ENCODE measurements around the gene LRRC47.

LRRC47 gene

GRCh38 chr1:3785456-3786157, 10.7 kb downstream of the LRRC47 start:
- no peak for DNase-seq

- no peak for DNase-seq
Observed at GRCh38 chr1:3785045-3785444, 11.3 kb downstream of the LRRC47 start.

GRCh38 chr1:3783651-3784474, 12.4 kb downstream of the LRRC47 start:
- DNase-seq = no peak

DNA sequence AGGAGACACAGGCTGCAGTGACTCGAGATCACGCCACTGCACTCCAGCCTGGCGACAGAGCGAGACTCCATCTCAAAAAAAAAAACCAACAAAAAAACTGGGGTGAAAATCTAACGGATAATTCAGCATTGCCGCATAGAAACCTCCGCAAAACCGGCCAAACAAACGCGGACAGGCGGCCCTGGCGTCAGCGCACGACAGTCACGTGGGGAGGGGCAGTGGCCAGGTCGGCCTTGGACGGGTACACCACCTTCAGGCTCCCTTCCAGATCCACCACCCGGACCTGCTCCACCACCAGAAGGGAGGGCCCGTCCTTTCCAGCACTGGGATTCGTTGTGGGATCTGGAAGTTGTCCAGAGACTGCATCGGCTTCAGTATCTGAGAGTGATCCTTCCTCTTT, 15.4 kb downstream of the LRRC47 start:
- no peak for DNase-seq

DNA sequence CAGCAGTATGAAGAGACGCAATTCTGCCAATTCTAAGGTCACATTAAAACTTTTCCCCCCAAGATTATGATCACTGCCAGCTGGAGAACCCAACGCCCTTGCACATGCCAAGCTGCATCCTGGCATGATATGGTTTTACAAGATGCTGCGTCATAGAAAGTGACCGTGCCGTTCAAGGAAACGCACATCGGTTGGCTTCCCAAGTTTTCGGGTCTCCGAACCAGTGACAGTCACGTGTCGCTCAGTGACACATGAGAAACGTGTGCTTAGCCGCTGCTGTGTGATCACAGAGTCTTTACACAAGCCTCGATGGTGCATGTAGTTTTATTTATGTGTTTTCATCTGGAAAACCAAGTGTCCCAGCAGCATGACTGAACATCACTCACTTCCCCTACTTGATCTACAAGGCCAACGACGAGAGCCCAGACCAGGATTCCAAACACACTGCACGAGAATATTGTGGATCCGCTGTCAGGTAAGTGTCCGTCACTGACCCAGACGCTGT, 16.3 kb downstream of the LRRC47 start:
- DNase-seq = no peak

GRCh38 chr1:3779265-3779911, 16.9 kb downstream of the LRRC47 start:
- no peak for DNase-seq

GRCh38 chr1:3778590-3779264, 17.6 kb downstream of the LRRC47 start:
- no peak for DNase-seq

DNA sequence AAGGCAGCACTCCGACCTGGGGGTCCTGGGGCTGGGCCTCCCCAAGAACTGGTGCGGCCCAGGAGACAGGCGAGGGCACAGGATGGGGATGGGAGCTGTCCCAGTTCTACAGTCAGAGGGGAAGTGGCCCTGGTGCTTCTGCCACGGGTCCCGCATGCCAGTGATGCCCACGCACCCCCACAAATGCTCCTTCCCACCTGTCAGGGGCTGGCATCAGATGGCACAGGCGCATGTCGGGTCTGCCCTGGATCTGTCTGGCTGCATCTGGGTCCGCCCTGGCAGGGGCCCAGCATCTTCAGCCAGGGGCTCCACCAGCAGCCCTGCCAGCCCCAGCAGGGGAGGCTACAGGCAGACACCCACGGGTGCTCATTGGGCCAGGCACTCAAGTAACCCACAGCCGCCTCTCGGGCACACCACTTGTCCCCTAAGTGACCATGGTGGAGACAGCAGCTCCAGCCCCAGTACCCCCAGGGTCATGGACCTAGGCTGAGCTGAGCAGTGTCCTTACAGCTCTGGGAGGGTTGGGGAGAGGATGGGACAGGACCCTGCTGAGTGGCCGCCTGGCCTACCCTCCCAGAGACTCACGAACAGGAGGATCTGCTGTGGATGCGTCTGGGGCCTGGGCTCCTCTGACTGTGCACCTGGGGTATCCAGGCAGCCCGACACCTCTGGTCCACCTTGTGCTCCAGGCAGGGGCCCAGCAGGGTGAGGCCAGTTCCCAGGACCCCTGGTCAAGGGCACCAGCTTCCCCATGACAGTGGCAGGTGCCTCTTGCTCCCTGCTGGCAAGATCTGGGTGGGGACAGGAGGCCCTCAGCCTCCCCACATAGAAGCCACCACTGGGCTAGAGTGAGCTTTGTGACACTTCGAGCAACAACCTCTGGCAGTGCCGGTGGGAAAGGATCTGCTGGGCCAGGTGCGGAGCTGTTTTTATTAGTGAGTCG, 18.4 kb downstream of the LRRC47 start:
- DNase-seq = no peak

GRCh38 chr1:3777078-3777547, 19.2 kb downstream of the LRRC47 start:
- no peak for DNase-seq

GRCh38 chr1:3776231-3776961, 19.9 kb downstream of the LRRC47 start:
- DNase-seq = no peak

GRCh38 chr1:3775490-3776230, 20.6 kb downstream of the LRRC47 start:
- no peak for DNase-seq

DNA sequence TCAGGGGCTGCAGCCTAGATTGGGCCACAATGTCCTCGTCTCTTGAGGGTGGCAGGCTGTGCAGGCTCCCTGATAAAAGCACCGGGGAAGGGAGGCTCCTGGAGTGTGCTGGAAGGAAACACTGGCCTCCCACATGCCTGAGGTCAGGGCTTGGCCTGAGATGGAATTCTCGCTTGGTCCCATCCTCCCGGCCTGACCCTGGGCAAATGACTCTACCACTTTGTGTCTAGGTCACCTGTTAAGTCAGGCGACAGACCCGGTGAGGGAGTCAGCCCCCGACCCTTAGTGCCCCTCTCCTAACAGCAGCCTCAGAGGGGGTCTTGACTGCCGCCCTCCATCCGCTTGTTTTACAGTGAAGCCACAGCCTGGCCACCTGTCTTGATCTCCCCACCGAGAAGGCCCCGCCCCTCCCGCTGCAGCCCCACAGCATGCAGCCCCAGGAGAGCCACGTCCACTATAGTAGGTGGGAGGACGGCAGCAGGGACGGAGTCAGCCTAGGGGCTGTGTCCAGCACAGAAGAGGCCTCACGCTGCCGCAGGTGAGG, 21.3 kb downstream of the LRRC47 start:
- DNase-seq = no peak

DNA sequence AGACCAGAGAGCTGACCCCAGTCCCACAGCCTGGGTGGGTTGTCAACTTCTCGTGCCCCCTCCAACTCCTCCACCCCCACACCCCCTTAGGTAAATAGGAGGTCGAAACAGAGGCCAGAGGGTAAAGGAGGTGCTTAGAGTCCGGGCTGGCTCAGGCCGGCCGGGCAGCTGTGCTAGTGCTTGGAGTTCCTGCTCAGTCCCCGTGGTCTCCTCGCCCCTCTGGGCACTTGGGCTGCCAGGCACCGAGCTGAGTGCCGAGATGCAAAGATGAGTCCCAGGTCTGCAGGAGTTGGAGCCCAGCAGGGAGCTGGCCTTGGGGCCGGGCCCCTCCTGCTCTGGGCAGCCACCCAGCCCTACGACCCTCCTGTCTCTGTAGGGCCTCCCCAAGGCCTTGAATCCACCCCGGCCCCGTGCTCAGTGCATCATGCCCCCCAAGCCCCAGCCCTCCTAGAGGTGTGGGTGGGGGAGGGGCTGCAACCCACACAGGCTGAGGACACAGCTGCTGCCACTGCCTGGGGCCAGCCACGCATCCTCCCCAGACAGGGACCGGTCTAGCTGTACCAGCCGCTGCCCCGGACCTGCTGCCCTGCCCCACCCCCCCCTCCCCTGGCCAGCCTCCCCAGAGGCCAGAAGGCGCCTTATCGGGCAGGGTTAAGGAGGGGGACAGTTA, 21.9 kb downstream of the LRRC47 start:
- no peak for DNase-seq

DNA sequence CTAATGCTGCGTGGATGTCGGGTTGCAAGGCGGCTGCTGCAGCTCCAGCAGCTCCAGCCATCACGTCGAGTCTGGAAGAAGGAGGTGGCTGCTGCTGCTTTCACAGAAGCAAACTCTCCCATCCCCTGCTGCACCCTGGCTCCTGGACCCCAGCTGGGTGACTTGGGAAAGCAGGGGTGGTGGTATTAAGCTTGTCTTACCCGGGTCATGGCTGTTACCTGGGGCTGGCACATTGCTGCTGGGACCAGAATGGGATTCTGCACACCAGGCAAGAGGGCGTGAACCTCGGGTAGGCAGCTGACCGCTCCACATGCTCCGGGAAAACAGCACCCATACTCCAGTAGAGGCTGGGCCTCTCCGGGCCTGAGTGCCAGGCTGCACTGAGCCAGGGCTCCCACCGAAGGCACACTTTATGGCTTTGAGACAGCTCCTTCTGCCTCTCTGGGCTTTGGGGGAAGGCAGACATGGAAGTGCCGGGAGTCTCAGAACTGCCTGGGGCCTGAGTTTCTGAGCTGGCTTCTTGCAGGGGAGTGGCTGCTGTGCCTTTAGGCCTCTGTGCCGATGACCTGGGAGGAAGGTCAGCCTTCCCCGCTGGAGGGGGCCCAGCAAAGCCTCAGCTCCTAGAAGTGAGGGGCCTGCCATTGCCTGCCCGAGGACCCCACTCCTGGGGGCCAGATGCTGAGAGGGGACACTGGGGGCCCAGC, 22.6 kb downstream of the LRRC47 start:
- DNase-seq = no peak

DNA sequence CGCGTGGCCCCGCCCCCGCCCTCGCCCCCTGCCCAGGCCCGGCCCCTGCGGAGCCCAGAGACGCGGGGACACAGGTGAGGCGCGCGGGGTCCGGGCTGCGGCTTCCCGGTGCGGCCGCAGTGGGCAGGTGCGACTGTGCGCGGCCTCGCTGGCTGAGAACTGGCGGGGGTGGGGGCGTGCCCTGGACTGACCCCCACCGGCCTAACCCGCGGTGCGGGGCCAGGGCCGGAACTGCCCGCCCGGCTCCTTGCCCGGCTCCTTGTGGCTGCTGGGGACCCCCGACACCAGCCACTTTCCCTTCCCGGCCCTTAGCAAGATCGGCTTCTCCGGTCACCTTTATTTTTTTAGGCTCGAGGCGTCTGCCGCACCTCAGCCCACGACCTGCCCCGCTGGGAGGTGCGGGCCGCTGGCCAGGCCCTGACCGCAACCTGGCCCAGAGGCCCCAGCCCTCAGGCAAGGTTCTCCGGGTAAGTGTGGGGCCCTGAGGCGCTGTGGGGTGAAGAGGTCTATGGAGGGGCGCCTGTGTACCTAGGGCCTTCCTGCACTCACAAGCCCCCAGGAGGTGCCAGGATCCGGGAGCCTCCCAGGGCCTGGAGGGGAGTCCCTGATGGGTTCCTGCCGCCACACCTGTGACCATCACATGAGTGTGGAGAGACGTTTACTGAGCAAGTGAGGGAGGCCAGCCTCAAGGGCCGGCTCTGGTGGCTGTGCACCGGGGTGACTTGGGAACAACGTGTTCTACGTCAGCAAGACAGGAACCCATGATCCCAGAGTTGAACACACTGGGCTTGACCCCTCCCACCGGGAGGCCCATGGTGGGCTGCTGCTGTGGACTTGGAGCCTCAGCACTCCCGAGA, 23.4 kb downstream of the LRRC47 start, which contains the start of gene SMIM1:
SMIM1 (plus strand) TSS at position 35 of the 857 bp plus-strand sequence. CDS start 2,625 bp downstream, outside the sequence.
- DNase-seq = no peak

DNA sequence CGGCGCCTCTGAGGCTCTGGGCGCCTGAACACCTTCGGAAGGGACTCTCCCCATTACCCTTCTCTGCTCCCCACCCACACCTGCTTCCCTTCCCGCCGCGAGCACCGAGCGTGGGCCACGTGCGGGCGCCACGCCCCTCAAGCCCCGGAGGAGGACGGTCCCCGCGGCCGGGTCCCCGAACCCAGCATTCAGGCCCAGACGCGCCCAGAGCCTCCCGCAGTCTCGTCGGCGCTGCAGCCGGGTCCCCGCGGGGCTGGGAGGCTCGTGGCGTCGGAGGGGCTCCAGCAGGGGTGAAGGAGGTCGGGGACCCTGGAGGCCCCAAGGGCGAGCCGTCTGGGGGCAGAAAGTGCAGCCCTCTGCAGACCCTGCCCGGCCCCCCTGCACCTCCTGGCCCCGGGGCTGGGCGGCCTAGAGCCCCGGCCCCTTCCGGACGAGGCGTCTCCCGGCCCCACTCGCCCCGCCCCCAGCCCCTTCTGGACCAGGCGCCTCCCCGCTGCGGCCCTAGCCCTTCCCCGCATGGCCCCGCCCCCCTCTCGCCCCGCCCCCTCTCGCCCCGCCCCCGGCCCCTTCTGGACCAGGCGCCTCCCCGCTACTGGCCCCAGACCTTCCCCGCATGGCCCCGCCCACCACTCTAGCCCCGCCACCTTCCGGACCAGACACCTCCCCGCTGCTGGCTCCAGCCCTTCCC, 24.1 kb downstream of the LRRC47 start:
- DNase-seq = no peak

All from NCI-H446 treated with DMSO at 0.1 percent for 48 hours (cell line).